ENCODE data around the gene FLT3. TPM values are rescaled to one million over a fixed set of nuclear protein-coding genes. Genes with fewer than 3 reads are reported as not detected.

FLT3 gene
- total and polyA plus RNA-seq, 2 experiments from 2014 or later = 0.10 to 0.29 TPM

- no peaks in the 10 kb centered on the region for H3K9me2 ChIP-seq (replicated peaks; ENCODE audit: insufficient read depth)
- no peak for DNase-seq (ENCODE audit: low spot score)
- H3K4me1 ChIP-seq (ENCODE audit: insufficient read depth) = no peaks in the 10 kb centered on the region
- H3K79me2 ChIP-seq = no peaks in the 10 kb centered on the region
- TF ChIP-seq EZH2phosphoT487 (IDR thresholded peaks at IDR 0.05; ENCODE audit: low read depth, severe bottlenecking, unreplicated experiment) (no peak), CTCF (IDR thresholded peaks at IDR 0.05; ENCODE audit: poor library complexity) (no peak), EZH2 (IDR thresholded peaks at IDR 0.05; ENCODE audit: borderline replicate concordance) (no peak)
- no peak overlapping the region for H3K4me3 ChIP-seq
- H3K27me3 ChIP-seq = no peaks in the 10 kb centered on the region
- no peak overlapping the region for H3K4me2 ChIP-seq
- H2AFZ ChIP-seq = no peak overlapping the region
- no peaks in the 10 kb centered on the region for H3K9me3 ChIP-seq (ENCODE audit: low read depth)
- no peaks in the 10 kb centered on the region for H4K20me1 ChIP-seq (ENCODE audit: insufficient read depth, poor library complexity, severe bottlenecking)
- H3K27ac ChIP-seq = no peak overlapping the region
- no peaks in the 10 kb centered on the region for H3K36me3 ChIP-seq (replicated peaks; ENCODE audit: insufficient read depth, low read depth)
- 38% methylated on average over 5 of the region's 5 CpGs for WGBS (ENCODE audit: low lambda C conversion rate, missing lambda C conversion rate)
These were observed 51.2 kb downstream of the FLT3 start for GRCh38 chr13:28049215-28049614.

- Histone ChIP-seq H3K36me3 (replicated peaks; ENCODE audit: insufficient read depth, low read depth) (no peaks in the 10 kb centered on the region), H4K20me1 (ENCODE audit: insufficient read depth, poor library complexity, severe bottlenecking) (no peaks in the 10 kb centered on the region), H2AFZ (no peak overlapping the region), H3K27me3 (no peaks in the 10 kb centered on the region), H3K9me3 (ENCODE audit: low read depth) (no peaks in the 10 kb centered on the region), H3K4me1 (ENCODE audit: insufficient read depth) (no peaks in the 10 kb centered on the region), H3K9me2 (replicated peaks; ENCODE audit: insufficient read depth) (no peaks in the 10 kb centered on the region), H3K27ac (no peak overlapping the region), H3K4me3 (no peak overlapping the region), H3K79me2 (no peaks in the 10 kb centered on the region), H3K4me2 (no peak overlapping the region)
- WGBS (ENCODE audit: low lambda C conversion rate, missing lambda C conversion rate) = 93% methylated on average over 6 of the region's 6 CpGs
- DNase-seq (ENCODE audit: low spot score) = no peak
- TF ChIP-seq CTCF (IDR thresholded peaks at IDR 0.05; ENCODE audit: poor library complexity) (no peak), EZH2phosphoT487 (IDR thresholded peaks at IDR 0.05; ENCODE audit: low read depth, severe bottlenecking, unreplicated experiment) (no peak), EZH2 (IDR thresholded peaks at IDR 0.05; ENCODE audit: borderline replicate concordance) (no peak)
These were observed 51.6 kb downstream of the FLT3 start for GRCh38 chr13:28048768-28049167.

- no peak overlapping the region for H3K4me2 ChIP-seq
- H3K27me3 ChIP-seq = peaks cover under 1% of the 10 kb centered on the region
- H3K4me3 ChIP-seq = no peak overlapping the region
- H3K27ac ChIP-seq = no peak overlapping the region
- H3K9me2 ChIP-seq (replicated peaks; ENCODE audit: insufficient read depth) = no peaks in the 10 kb centered on the region
- no peak overlapping the region for H2AFZ ChIP-seq
- no peaks in the 10 kb centered on the region for H3K36me3 ChIP-seq (replicated peaks; ENCODE audit: insufficient read depth, low read depth)
- H3K4me1 ChIP-seq (ENCODE audit: insufficient read depth) = no peaks in the 10 kb centered on the region
- 84% methylated on average over 7 of the region's 7 CpGs for WGBS (ENCODE audit: low lambda C conversion rate, missing lambda C conversion rate)
- no peaks in the 10 kb centered on the region for H3K79me2 ChIP-seq
- no peaks in the 10 kb centered on the region for H4K20me1 ChIP-seq (ENCODE audit: insufficient read depth, poor library complexity, severe bottlenecking)
- DNase-seq (ENCODE audit: low spot score) = no peak
- no peak for TF ChIP-seq EZH2 (IDR thresholded peaks at IDR 0.05; ENCODE audit: borderline replicate concordance)
- TF ChIP-seq EZH2phosphoT487 (IDR thresholded peaks at IDR 0.05; ENCODE audit: low read depth, severe bottlenecking, unreplicated experiment) = no peak
- no peak for TF ChIP-seq CTCF (IDR thresholded peaks at IDR 0.05; ENCODE audit: poor library complexity)
- H3K9me3 ChIP-seq (ENCODE audit: low read depth) = no peaks in the 10 kb centered on the region
These were observed 52.5 kb downstream of the FLT3 start for GRCh38 chr13:28047757-28048388.

All from hepatocyte (in vitro differentiated cells).